Measurements from ENCODE around the gene FGD6.

DNA sequence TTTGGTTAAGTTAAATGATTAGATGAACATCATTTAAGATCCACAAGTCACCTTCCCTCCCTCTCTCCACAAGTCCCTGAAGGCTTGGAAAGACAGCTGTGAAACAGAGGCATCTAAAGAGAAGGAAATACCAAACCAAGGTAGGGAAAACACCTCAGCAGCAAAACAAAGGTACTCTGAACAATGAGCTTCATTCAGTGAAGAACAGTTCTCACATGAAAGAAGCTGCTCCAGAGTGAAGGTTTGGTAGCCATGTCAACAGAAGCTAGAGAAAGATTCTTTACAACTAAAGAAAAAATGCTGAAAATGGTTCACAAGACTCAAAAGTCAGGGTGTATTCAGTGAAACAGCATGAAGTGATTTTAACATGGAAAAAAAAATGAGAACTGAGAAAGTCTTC lies 69.4 kb downstream of the FGD6 start:
- no peak for TF ChIP-seq EZH2 (IDR thresholded peaks at IDR 0.05; ENCODE audit: borderline replicate concordance, low read length)
- TF ChIP-seq CTCF (IDR thresholded peaks at IDR 0.05; ENCODE audit: low read length), result no peak
